ENCODE data around the gene FOXR1.
"Not testable (repeated sequence)": the region's sequence is repeated elsewhere in the genome, so short reads cannot be mapped to it uniquely, and the experiment has no call there.

Gene FOXR1

GRCh38 chr11:118997627-118998387, 26.2 kb downstream of the FOXR1 start, which contains the start of gene CENATAC:
CENATAC (plus strand) TSS chr11:118998138; CDS start chr11:118998198, 60 bp downstream.
- DNase-seq = peak; percentile 97

DNA sequence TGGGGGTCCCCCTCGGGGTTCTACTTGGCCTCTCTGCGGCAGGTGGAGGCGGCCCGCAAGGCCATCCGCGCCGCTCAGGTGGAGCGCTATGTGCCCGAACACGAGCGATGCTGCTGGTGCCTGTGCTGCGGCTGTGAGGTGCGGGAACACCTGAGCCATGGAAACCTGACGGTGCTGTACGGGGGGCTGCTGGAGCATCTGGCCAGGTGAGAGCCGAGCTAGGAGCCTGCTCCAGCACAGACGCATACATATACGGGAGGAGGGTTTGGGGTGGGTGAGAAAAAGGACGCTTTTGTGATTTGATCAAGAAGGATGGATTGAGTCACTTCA, 26.8 kb downstream of the FOXR1 start:
- DNase-seq = no peak

- no peak for DNase-seq
These were observed 27.3 kb downstream of the FOXR1 start for GRCh38 chr11:118998822-118999221.

- DNase-seq = no peak
These were observed 29.3 kb downstream of the FOXR1 start for GRCh38 chr11:119000906-119001305.

DNA sequence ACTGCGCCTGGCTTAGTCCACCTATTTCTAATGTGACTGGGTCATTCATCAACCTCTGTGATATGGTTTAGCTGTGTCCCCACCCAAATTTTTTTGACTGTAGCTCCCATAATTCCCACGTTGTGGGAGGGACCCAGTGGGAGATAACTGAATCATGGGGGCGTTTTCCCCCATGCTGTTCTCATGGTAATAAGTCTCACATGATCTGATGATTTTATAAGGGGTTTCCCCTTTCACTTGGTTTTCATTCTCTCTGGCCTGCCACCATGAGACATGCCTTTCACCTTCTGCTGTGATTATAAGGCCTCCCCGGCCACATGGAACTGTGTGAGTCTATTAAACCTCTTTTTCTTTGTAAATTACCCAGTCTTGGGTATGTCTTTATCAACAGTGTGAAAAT, 35.1 kb downstream of the FOXR1 start:
- no peak for DNase-seq

DNA sequence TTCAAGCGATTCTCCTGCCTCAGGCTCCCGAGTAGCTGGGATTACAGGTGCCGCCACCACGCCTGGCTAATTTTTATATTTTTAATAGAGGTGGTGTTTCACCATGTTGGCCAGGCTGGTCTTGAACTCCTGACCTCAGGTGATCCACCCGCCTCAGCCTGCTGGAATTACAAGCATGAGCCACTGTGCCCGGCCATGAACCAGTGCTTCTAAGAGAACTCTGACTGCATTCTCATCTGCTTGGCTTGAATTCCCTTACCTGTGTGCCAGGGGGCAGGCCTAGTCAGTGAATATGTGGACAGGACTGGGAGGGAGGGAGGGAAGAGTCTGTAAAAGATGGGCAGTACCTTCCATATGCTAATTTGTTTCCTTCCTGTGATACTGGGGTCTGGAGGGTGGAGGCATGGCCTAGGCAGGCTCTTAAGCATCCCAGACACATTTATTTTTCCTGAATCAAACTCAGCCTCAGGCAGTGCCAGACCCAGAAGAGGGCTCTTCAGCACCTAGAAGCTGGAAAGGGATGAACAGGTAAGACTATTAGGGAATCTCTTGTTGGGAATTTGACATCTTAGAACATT, 40.0 kb downstream of the FOXR1 start:
- no peak for DNase-seq

- no peak for DNase-seq
These were observed 41.1 kb downstream of the FOXR1 start for GRCh38 chr11:119012629-119013170.

DNA sequence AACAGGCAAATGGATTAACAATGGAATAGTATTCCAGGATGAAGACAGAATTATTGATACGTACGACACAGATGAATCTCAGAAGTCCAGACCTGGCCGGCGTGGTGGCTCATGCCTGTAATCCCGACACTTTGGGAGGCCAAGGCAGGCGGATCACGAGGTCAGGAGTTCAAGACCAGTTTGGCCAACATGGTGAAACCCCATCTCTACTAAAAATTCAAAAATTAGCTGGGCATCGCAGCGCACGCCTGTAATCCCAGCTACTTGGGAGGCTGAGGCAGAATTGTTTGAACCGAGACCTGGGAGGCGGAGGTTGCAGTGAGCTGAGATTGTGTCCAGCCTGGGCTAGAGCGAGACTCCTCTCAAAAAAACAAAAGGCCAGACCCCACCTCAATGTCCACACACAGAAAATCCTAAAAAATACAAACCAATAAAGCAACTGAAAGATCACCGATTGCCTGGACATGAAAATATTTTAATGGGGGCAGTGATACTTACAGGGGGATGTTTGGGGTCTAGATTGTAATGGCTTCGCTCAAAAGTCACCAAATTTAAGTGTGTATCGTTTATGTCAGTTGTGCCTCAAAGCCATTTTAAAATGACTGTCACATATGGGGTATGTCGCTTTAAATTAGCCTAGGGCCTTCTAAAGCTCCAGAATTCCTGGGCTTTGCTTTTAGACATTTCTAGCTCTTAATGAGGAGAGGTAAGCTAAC, 42.8 kb downstream of the FOXR1 start:
- DNase-seq = no peak

DNA sequence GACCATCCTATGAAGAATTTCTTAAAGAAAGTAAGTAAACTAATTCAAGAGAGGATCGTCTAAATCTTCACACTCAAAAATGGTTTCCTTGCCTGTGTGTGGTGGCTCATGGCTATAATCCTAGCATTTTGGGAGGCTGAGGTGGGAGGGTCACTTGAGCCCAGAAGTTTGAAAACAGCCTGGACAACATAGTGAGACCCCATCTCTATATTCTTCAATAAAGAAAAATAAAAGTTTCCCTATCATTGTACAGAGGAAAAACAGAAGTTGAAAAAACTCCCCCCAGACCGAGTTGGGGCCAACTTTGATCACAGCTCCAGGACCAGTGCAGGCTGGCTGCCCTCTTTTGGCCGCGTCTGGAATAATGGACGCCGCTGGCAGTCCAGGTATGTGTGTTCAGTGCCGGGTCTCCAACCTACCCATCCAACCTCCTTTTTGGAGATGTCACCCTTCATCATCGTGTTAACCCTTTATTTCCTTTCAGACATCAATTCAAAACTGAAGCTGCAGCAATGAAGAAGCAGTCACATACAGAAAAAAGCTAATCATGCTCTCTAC, 43.6 kb downstream of the FOXR1 start:
- no peak for DNase-seq

GRCh38 chr11:119016216-119017009, 44.9 kb downstream of the FOXR1 start:
- no peak for DNase-seq

DNA sequence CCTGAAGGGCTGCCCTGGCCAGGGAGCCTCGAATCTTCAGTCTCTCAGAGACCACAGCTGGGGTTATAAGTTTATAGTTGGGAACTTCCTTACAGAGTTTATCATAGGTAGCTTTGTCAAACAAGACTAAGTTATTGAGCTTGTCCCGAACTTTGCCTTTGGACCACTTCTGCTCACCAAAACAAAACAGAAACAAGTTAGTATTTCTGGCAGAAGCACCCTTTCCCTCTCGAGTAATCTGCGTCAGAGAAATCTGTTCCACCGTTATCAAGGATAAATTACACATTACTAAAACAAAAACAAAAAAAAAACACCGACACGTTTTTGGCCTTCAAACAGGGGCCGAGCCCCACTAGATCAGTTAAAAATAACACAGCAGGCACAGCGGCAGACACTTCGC, 45.8 kb downstream of the FOXR1 start:
- DNase-seq = not testable (repeated sequence)

GRCh38 chr11:119018074-119018938, 46.7 kb downstream of the FOXR1 start, which contains the start of the genes RPS25 and TRAPPC4:
RPS25 (minus strand) TSS chr11:119018343; CDS start chr11:119018284, 59 bp downstream.
TRAPPC4 (plus strand) TSS chr11:119018766; CDS start chr11:119018796, 30 bp downstream.
- DNase-seq = peak; percentile 97

DNA sequence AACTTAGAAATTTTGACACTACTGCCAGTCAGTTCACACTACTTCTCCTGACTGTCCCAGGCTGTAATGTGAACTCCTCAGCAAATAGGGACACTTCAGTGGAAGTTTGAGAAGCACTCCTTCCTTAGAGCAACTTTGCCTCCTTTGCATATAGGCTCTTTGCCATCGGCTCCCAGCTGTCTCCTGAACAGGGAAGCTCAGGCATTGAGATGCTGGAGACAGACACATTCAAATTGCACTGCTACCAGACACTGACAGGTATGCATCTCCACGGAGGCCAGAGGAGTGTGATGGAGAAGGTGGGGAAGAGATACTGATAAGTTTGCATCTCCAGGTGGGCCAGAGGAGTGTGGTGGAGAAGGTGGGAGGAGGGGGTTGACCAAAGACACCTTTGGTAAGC, 48.4 kb downstream of the FOXR1 start:
- no peak for DNase-seq

- DNase-seq = no peak
These were observed 50.1 kb downstream of the FOXR1 start for GRCh38 chr11:119021631-119022030.

GRCh38 chr11:119023741-119024140, 52.2 kb downstream of the FOXR1 start:
- no peak for DNase-seq

GRCh38 chr11:119024430-119025098, 53.0 kb downstream of the FOXR1 start:
- DNase-seq = no peak

DNA sequence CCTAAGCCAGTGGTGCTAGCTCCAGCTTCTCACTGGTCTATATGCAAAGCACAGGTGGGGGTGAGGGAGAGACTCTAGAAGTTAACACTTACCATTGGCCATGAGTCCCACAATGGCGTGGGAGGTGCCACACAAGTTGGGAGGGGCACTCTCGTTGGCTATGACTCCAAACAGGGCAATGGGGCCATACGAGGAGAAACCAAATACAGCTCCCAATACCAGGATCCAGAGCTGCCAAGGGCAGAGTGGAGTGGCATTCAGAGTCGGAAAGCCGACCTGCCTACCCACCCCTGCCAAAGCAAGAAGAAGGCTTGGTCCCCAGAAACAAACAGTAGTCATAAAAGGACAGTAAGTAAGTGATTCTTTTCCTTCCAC, 53.5 kb downstream of the FOXR1 start:
- no peak for DNase-seq

DNA sequence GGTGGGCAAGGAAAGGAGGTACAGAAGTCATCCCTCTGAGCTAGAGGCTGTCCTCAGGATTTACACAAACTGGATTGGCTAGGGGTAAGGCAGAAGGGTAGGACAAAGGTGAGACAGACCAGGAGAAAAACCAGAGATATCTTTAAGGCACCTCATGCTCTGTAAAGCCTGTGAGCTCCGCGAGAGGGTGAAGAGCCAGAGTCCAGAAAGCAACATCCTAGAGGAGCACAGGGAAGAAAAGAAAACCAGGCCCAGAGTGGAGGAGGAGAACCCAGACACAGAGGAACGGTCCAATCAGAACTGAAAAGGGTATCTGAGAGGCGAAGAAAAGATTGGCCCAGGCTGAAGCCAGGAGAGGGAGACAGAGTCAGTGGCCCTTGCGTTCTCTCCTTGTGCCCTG, 54.0 kb downstream of the FOXR1 start:
- DNase-seq = no peak

DNA sequence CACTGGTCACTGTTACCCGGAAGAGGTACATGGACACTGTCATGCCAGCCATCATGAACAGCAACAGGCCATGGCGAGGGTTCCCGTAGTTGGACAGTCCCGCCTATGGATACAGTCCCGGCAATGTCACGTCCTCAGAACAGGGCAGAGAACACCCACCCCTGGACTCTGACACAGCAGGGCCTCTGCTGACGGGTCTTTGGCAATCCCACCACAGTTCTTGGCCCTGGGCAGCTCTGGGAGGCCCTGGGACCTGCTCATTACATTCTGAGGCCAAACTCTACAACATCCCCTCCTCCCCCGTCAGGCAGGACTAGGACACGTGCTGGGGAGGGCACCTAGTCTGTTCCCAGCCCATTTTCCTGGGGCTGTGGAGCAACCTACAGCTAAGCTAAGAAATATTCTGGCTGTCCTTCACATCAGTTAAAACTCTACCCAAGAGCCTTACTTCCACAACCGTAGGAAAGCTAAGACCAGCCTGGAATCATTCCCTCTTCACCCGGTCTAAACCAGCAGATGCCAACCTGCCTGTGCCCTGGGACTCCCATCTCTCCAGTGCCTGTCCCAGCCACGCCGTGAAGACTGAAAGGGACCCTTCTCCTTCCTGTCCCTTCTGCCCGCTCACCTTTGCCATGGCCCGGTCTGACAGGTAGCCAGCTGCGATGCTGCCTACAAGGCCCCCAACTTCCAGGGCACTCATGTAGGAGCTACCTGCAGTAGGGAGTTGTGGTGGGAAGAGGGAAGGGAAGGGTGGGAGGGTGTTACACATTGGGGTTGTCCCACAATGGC, 54.6 kb downstream of the FOXR1 start:
- no peak for DNase-seq

DNA sequence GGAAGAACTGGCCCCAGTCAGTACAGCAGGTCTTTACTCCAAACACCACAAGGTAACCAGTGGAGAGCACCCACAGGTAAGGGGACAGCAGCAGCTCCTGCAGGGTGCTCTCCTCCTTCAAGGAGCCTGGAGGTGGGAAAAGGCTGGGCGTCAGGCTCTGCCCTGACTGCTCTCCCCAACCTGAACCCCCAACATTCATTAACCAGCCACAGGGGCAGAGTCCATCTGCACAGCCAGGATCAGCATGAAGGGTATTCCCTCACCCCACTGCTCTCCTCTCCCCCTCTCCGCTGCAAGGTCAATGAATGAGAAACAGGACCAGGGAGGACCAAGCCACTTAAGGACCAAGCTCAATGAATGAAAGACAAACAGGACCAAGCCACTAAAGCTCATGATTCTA, 55.4 kb downstream of the FOXR1 start:
- no peak for DNase-seq
